HG03025 (cell line): ENCODE measurements around the gene LOXL3.

Source experiments
- ATAC-seq: cut with Tn5 transposase; IDR thresholded peaks from one replicate; pipeline ENCODE4 v1.9.1; 2021; ENCODE audit warnings: mild to moderate bottlenecking, moderate library complexity; ENCODE audit not compliant: unreplicated experiment, low FRiP score

The LOXL3 gene

GRCh38 chr2:74529357-74530238 lies 24.1 kb downstream of the LOXL3 start, which contains the start of the genes AUP1 and HTRA2:
TSS of gene AUP1 (minus strand) at chr2:74529706. CDS start at chr2:74529629, 77 bp downstream.
TSS of gene HTRA2 (plus strand) at chr2:74529933. CDS start at chr2:74530007, 74 bp downstream.
- ATAC-seq: peak; percentile 75

DNA sequence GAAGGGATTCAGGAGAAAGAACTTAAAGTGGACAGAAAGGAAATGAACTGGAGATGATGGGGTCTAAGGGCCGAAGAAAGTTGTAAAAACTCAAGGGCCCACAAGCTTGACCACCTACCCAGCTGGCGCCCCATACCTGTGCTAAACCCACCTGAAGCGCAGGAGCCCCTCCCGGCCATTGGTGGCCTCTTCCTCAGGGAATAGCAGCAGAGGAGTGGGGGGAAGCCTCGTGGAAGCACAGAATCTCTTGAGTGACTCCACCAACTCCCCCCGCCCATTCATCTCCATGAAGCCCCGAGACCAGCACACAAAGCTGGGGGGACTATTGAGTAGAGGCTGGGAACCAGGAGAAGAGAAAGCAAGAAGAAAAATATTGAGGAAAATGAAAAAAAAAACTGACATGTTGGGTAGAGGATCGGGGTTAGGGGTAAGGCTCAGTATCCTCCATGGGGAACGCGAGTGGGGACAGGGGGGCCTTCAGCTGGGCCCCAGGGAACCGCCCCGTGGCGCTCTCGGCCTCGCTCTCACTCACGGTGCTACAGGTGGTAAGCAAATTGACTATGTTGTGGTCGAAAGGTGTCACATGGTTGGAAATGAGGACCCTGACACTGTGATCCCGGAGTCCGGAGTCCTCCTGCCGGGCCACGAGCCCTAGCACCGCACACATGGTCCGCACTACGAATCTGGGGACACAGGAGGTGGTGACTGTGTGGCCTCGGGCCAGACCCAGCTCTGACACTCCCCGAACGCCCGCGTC lies 25.0 kb downstream of the LOXL3 start:
- ATAC-seq: peak; percentile 7

DNA sequence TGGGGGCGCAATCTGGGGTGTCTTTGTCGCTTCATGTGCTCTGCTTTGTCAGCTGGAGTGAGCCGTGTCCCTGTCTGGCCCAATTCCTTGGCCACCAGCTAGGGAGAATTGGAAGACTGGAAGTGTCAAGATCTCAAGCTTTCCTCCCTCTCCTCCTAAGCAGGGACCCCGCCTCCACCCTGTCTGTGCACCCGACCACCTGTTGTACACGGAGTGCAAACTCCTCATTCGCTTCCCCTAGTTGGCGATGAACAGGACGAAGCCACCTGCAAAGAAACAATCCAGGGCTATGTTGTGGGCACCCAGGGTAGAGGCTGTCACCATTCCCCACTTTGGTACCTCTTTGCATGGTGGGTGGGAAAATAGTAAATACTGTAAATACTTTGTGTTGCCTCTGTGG lies 26.0 kb downstream of the LOXL3 start:
- ATAC-seq: no peak

DNA sequence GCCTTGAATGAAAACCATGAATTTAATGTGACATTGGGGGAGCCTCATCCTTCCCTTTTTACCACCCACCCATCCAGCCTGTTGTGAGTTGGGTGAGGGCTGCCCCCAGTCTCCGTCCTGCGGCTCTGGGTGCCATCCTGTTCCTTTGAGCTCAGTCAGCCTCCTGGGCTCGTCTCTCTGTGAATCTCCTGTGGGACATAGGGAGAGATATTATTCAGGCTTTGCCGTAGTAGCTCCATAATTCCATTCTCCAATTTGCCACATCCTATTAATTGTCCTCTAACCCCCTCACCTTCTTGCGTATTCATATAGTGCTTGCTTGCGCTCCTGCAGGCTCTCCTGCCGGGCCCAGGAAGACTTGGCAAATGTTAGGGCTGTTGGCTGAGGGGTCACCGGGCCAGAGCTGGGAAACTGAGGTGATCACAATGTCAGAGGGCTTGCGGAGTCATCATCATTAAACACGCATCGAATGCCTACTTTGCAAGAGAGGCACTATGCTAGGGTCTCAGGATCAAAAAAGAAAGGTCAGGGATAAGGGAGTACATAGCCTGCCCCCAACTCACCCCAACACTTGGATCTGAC lies 27.0 kb downstream of the LOXL3 start:
- no peak for ATAC-seq

DNA sequence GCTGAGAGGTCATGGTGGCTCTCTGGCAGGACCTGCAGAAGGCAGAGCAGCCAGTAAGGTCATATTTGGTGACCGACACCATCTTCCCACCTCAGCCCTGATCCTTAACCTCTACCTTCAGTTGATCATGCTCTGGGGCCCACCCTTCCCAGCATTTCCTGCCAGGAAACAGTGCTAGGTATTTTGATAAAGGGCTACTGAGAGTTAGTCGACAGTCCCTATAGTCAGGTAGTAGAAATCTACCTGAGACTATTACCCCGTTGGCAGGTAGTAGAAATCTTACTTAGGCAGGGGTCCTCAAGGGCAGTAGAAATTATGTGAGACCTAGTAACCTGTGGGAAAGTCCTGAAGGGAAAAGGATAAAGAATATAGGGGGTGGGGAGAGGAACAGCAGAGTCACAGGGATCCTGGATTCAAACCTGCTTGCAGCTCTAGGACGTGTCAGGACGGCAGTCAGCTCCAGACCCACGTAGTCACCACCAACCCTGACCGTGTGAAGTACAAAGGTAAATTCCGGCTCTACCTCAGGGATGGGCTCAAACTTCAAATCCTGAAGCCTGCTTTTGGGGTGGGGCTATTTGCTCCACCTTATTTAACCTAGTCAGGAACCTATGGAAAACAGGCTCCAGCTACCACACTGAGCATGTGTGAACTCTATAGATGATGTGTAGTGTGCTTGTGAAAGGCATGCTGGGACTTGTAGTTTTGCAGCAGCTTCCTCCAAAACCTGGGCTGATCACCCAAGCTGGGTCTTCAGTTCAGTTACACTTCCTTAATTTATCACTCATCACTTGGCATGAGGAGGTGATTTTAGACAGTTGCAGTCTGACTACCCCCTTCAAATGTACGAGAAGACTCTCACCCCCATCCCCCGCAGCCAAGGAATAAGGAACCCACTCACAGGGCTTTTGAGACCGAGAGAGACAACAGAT lies 27.8 kb downstream of the LOXL3 start, which contains the start of gene DQX1:
Gene DQX1, minus strand, starts transcription at position 515 of the 932 bp plus-strand sequence. Its CDS starts 502 bp downstream, at position 13.
- ATAC-seq: no peak

GRCh38 chr2:74524955-74525716 lies 28.6 kb downstream of the LOXL3 start:
- no peak for ATAC-seq

DNA sequence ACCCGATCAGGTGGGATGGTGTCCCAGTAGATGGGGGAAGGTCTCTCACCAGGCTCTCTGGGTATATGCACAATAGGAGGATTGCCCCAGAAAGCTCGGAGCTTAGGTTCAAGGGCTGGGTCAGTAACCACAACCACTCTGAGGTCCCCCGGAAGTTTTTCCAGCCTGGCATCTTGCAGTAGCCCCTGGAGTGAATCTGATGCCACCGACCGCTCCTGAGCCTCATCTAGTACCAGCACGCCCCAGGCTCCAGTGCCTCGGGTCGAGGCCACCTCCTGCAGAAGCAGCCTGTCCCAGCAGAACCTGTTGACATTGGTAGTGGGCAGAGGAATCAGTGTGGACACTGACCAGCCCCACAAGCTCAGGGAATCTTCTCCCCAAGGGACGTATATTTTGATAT lies 29.7 kb downstream of the LOXL3 start:
- no peak for ATAC-seq

- ATAC-seq: no peak
These were observed 31.2 kb downstream of the LOXL3 start for GRCh38 chr2:74522516-74522915.

DNA sequence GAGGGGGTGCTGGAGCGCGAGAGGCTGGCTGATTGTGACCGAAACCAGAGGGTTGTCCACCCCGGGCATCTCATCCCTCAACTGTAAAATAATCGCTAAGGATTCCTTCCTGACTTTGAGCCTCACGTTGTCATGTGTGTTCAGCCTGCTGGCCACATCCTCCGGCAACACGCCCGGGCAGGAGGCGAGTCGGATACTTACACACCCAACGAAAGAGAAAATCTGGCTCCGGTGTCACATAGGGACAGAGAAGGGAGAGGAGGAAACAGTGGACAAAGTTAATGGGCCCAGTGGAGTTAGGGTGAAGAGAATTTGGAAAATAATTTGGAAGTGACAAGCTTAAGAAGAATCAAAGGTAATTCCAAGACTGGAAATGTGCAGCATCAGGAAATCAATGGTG lies 37.1 kb downstream of the LOXL3 start:
- no peak for ATAC-seq

DNA sequence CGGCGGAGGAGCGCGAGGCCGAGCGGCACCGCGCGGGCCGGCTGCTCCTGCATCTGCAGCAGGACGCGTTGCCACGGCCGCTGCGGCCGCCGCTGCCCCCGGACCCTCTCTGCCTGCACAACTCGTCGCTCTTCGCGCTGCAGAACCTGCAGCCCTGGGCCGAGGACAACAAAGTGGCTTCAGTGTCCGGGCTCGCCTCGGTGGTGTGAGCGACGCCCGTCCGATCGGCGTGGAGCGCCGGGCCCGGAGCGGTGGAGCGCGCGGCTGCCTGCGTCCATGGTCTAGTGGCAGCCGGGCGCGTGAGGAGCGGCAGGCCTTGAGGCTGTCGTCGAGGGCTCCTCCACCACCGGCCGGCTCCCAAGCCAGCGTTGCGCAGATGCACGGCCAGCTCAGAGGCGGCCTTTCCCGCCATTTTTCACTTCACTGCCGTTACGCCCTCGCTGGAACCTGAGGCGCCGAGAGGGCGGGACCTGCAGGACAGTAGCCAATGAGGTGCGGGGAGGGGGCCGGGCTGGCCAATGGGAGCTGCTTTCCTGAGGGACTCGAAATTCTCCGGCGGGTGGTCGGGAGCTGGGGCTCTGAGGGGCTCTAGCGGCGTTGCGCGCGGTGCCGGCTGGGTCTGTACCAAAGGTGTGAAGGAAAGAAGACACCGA lies 37.6 kb downstream of the LOXL3 start:
- ATAC-seq: no peak

DNA sequence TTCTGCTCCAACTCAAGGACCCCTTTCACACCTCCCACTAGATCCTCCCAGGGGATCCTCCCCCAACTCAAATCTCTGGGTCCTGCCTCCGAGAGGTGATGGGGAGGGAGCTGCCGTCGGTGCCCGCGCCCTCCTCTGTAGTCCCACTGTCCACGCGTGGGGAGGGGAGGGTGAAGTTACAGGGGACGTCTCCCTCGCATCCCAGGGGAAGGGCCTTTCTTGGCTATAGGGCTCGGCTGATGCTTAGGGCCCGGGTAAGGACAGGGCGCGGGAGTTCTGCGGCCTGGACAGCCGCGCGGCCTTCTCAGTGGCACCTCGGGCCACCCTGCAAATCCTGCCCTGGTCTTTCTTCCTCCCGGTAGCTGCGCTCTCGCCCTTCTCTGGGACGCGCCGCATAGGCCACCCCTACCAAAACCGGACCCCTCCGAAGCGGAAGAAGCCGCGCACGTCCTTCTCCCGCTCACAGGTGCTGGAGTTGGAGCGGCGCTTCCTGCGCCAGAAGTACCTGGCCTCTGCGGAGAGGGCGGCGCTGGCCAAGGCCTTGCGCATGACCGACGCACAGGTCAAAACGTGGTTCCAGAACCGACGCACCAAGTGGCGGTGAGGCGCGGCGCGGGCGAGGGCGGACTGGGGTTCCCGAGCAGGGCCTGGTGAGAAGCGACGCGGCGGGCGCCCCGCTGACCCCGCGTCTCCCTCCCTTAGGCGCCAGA lies 38.3 kb downstream of the LOXL3 start:
- no peak for ATAC-seq

- ATAC-seq: no peak
These were observed 39.1 kb downstream of the LOXL3 start, which contains the start of gene TLX2 for GRCh38 chr2:74514368-74515270. TSS of gene TLX2 (plus strand) at chr2:74514450. CDS start at chr2:74514807, 357 bp downstream.

DNA sequence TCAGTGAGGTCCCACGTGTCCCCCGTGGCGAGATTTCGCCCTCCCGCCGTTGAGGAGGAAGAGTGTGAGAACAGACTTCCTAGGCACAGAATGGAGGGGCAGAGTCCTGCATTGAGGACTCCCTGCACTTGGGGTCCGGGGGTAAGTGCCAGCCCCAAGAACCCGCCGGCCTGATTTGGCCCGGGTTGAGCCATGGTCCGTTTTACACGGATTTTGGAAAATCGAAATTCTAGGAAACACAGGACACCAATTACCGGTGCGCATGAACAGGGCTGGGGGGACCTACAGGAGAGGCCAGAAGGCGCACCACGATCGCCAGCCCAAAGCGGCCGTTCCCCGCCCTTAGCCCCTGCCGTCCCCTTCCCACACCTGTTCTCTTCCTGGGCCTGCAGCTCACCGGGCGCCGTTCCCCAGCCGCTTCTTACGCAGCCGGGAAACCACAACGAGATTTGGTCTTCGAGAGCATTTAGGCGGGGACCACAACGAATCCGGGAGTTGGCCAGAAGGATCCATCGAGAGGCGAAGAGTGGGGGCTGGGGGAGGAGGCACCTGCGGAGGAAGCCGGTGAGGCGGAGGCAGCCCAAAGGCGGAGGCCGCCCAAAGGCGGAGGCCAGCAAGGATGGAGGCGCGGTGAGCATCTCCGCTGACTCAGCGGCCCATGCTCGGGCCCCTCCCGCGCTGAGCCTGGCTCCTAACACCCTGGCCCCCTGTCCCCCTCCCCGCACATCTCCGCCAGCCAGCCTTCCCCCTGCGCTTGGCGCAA lies 40.0 kb downstream of the LOXL3 start:
- no peak for ATAC-seq

- ATAC-seq: no peak
These were observed 40.8 kb downstream of the LOXL3 start for GRCh38 chr2:74512744-74513604.
